ENCODE data around the gene ALK.

The ALK gene

GRCh38 chr2:29628108-29628745 is 293.2 kb downstream of the ALK start:
- Histone ChIP-seq H3K4me2 (no peak overlapping the region), H3K27ac (no peak overlapping the region), H4K20me1 (no peaks in the 10 kb centered on the region), H3K9me3 (no peaks in the 10 kb centered on the region), H3K27me3 (no peaks in the 10 kb centered on the region), H3K4me3 (no peak overlapping the region), H3K4me1 (no peaks in the 10 kb centered on the region), H3K36me3 (no peaks in the 10 kb centered on the region), H3K9ac (no peak overlapping the region)
- no peak for TF ChIP-seq Cebpa-rat (IDR thresholded peaks at IDR 0.05)

- Histone ChIP-seq H3K4me1 (no peaks in the 10 kb centered on the region), H3K4me2 (no peak overlapping the region), H3K27ac (no peak overlapping the region), H3K36me3 (no peaks in the 10 kb centered on the region), H3K9me3 (no peaks in the 10 kb centered on the region), H3K4me3 (no peak overlapping the region), H3K9ac (no peak overlapping the region), H3K27me3 (no peaks in the 10 kb centered on the region), H4K20me1 (no peaks in the 10 kb centered on the region)
- no peak for TF ChIP-seq Cebpa-rat (IDR thresholded peaks at IDR 0.05)
Observed at GRCh38 chr2:29627279-29627711, 294.1 kb downstream of the ALK start.

DNA sequence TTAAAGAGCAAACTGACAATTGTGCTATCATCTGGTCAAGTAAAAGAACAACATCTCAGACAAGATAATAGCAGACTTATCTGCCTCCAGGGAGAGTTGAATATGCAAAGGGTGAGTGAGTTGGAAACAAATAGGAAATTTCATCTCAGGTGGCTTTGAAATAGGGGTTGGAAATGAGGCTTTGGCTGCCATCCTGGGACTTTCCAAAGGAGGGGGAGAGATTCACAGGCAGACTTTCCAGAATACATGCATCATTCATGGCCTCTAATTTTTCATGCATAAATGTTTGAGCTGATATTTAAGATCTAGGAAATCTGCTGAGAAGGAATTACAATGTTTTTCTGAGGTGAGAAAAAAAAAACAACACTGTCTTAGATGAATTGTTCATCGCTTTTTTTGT is 300.5 kb downstream of the ALK start:
- H3K4me3 ChIP-seq, result no peak overlapping the region
- no peak overlapping the region for H3K4me2 ChIP-seq
- no peaks in the 10 kb centered on the region for H3K4me1 ChIP-seq
- no peaks in the 10 kb centered on the region for H3K27me3 ChIP-seq
- no peaks in the 10 kb centered on the region for H3K36me3 ChIP-seq
- no peaks in the 10 kb centered on the region for H4K20me1 ChIP-seq
- no peak for TF ChIP-seq Cebpa-rat (IDR thresholded peaks at IDR 0.05)
- H3K9me3 ChIP-seq, result no peaks in the 10 kb centered on the region
- no peak overlapping the region for H3K27ac ChIP-seq
- H3K9ac ChIP-seq, result no peak overlapping the region

- TF ChIP-seq Cebpa-rat (IDR thresholded peaks at IDR 0.05), result no peak
- Histone ChIP-seq H3K36me3 (no peaks in the 10 kb centered on the region), H3K4me3 (no peak overlapping the region), H3K27ac (no peak overlapping the region), H3K4me2 (no peak overlapping the region), H3K4me1 (no peaks in the 10 kb centered on the region), H3K9me3 (no peaks in the 10 kb centered on the region), H4K20me1 (no peaks in the 10 kb centered on the region), H3K9ac (no peak overlapping the region), H3K27me3 (no peaks in the 10 kb centered on the region)
Observed at GRCh38 chr2:29619689-29620088, 301.7 kb downstream of the ALK start.

DNA sequence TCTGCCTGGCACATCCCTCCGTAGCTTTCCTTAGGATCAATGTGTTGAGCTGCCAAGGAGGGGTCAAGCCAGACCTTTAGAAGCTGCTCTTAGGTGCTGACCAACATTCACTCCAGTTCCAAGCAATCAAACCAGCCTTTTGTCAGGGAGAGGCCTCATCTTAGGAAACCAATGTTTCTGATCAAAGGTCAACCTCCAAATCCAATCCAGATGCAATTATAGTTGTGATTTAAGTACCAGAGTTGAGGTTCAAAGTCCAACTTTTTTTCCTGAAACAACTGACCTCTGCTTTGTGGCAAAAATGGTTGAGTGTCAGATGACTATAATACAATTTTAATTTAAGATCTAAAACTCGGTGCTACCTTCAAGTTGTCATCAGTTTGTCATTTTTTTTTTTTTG is 303.4 kb downstream of the ALK start:
- H3K27ac ChIP-seq, result no peak overlapping the region

GRCh38 chr2:29617351-29617750 is 304.0 kb downstream of the ALK start:
- Histone ChIP-seq H3K4me2 (no peak overlapping the region), H3K9ac (no peak overlapping the region)

More for the DNA sequence above, 303.4 kb downstream of the ALK start:
- Histone ChIP-seq H3K9ac (no peak overlapping the region), H3K4me3 (no peak overlapping the region), H3K4me2 (no peak overlapping the region), H3K36me3 (no peaks in the 10 kb centered on the region), H3K27me3 (no peaks in the 10 kb centered on the region), H3K9me3 (no peaks in the 10 kb centered on the region), H4K20me1 (no peaks in the 10 kb centered on the region), H3K4me1 (no peaks in the 10 kb centered on the region)
- TF ChIP-seq Cebpa-rat (IDR thresholded peaks at IDR 0.05), result no peak

GRCh38 chr2:29616569-29616968 is 304.8 kb downstream of the ALK start:
- H3K36me3 ChIP-seq, result no peaks in the 10 kb centered on the region
- no peak overlapping the region for H3K27ac ChIP-seq
- H3K4me2 ChIP-seq, result no peak overlapping the region
- H3K4me1 ChIP-seq, result no peaks in the 10 kb centered on the region
- H4K20me1 ChIP-seq, result no peaks in the 10 kb centered on the region
- H3K9me3 ChIP-seq, result no peaks in the 10 kb centered on the region
- no peak overlapping the region for H3K4me3 ChIP-seq
- no peak for TF ChIP-seq Cebpa-rat (IDR thresholded peaks at IDR 0.05)
- H3K9ac ChIP-seq, result no peak overlapping the region
- H3K27me3 ChIP-seq, result no peaks in the 10 kb centered on the region

More at GRCh38 chr2:29617351-29617750, 304.0 kb downstream of the ALK start:
- H3K36me3 ChIP-seq, result no peaks in the 10 kb centered on the region
- no peaks in the 10 kb centered on the region for H3K27me3 ChIP-seq
- no peaks in the 10 kb centered on the region for H3K4me1 ChIP-seq
- H4K20me1 ChIP-seq, result no peaks in the 10 kb centered on the region
- no peak overlapping the region for H3K27ac ChIP-seq
- TF ChIP-seq Cebpa-rat (IDR thresholded peaks at IDR 0.05), result no peak
- H3K4me3 ChIP-seq, result no peak overlapping the region
- no peaks in the 10 kb centered on the region for H3K9me3 ChIP-seq

DNA sequence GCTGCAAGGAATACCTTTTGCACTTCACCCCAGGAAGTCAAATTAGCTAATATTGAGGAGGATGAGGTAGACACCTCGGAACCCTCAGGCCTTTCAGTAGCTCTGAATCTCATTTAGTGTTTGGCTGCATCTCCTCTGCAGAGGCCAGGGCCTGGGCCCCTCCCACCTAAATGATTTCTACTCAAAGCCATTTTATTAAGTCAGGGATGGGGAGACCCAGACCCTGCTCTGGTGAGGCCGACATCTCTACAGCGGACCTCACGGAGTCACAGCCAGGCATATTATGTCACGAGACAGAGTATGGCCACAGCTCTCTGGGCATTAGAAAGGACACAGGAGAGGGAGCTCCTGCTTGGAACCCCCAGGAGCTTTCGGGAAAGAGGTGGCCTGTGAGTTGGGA is 305.5 kb downstream of the ALK start:
- no peak overlapping the region for H3K9ac ChIP-seq
- no peaks in the 10 kb centered on the region for H4K20me1 ChIP-seq
- no peak for TF ChIP-seq Cebpa-rat (IDR thresholded peaks at IDR 0.05)
- H3K4me2 ChIP-seq, result no peak overlapping the region
- H3K4me1 ChIP-seq, result no peaks in the 10 kb centered on the region
- H3K36me3 ChIP-seq, result no peaks in the 10 kb centered on the region
- no peaks in the 10 kb centered on the region for H3K27me3 ChIP-seq
- H3K9me3 ChIP-seq, result no peaks in the 10 kb centered on the region
- no peak overlapping the region for H3K4me3 ChIP-seq
- H3K27ac ChIP-seq, result no peak overlapping the region

GRCh38 chr2:29615183-29615582 is 306.2 kb downstream of the ALK start:
- H3K27me3 ChIP-seq, result no peaks in the 10 kb centered on the region
- H3K36me3 ChIP-seq, result no peaks in the 10 kb centered on the region
- H4K20me1 ChIP-seq, result no peaks in the 10 kb centered on the region
- H3K9me3 ChIP-seq, result no peaks in the 10 kb centered on the region
- H3K27ac ChIP-seq, result no peak overlapping the region
- no peak overlapping the region for H3K4me3 ChIP-seq
- H3K9ac ChIP-seq, result no peak overlapping the region
- no peak overlapping the region for H3K4me2 ChIP-seq
- no peaks in the 10 kb centered on the region for H3K4me1 ChIP-seq
- no peak for TF ChIP-seq Cebpa-rat (IDR thresholded peaks at IDR 0.05)

- Histone ChIP-seq H3K4me3 (no peak overlapping the region), H4K20me1 (no peaks in the 10 kb centered on the region), H3K9ac (no peak overlapping the region), H3K4me2 (no peak overlapping the region), H3K27me3 (no peaks in the 10 kb centered on the region), H3K27ac (no peak overlapping the region), H3K9me3 (no peaks in the 10 kb centered on the region), H3K36me3 (no peaks in the 10 kb centered on the region), H3K4me1 (no peaks in the 10 kb centered on the region)
- TF ChIP-seq Cebpa-rat (IDR thresholded peaks at IDR 0.05), result no peak
Observed at GRCh38 chr2:29614295-29614830, 307.0 kb downstream of the ALK start.

All from BLaER1 (cell line).